ENCODE data around the gene ERI3.

ERI3 gene

DNA sequence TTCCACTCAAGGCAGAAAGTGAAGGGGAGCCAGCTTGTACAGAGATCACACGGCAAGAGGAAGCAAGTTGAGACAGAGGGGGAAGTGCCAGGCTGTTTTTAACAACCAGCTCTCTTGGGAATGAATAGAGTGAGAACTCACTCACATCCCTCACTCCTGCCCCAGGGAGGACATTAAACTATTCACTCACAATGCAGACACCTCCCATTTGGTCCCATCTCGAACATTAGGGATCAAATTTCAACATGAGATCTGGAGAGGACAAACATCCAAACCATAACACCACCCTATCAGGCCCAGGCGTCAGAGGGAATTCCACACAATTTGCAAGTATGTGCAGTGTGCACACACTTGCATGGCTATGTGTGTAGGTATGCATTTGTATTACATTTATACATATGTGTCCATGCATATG is 79.1 kb downstream of the ERI3 start:
- Histone ChIP-seq H3K9me3 (ENCODE audit: control insufficient read depth, low read depth, low read length) (no peaks in the 10 kb centered on the region), H3K27ac (ENCODE audit: low read length) (no peak overlapping the region), H3K36me3 (ENCODE audit: control insufficient read depth, low read depth, low read length) (no peaks in the 10 kb centered on the region), H3K4me3 (ENCODE audit: low read length) (no peak overlapping the region), H3K27me3 (ENCODE audit: control insufficient read depth, insufficient read depth, low read length) (no peaks in the 10 kb centered on the region), H3K4me1 (ENCODE audit: control insufficient read depth, low read depth, low read length) (peaks cover 5% of the 10 kb centered on the region), H3K9ac (ENCODE audit: low read length) (no peak overlapping the region)

DNA sequence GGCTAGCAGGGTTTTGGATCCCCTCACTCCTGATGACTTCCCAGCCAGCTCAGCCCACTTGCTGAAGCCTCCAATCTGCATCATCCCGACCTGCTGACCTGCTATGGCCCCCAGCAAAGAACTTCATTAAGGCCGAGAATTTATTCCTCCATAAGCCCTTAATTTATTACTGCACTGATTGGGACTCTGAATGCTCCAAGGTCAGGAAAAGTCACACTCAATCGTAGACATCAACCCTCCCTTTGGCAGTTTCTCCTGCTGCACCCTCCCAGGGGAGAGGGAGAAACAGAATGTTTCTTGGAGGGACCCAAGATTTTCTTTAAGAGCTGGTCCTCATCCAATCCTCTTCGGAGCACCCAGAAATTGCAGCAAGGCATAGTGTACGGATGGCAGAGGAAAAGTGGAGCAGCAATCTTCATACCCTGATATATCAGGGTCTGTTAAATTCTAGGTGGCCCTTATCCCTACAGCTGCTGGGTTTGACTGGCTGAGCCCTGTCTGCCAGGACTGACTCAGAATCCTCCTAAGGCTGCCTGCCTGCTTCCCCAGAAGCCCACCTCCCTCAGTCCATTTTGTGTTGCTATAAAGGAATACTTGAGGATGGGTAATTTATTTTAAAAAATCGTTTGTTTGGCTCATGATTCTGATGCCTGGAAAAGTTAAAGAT is 79.6 kb downstream of the ERI3 start:
- H3K9ac ChIP-seq (ENCODE audit: low read length): no peak overlapping the region
- no peak overlapping the region for H3K27ac ChIP-seq (ENCODE audit: low read length)
- no peaks in the 10 kb centered on the region for H3K9me3 ChIP-seq (ENCODE audit: control insufficient read depth, low read depth, low read length)
- H3K4me3 ChIP-seq (ENCODE audit: low read length): no peak overlapping the region
- no peaks in the 10 kb centered on the region for H3K27me3 ChIP-seq (ENCODE audit: control insufficient read depth, insufficient read depth, low read length)
- peaks cover 5% of the 10 kb centered on the region for H3K4me1 ChIP-seq (ENCODE audit: control insufficient read depth, low read depth, low read length)
- no peaks in the 10 kb centered on the region for H3K36me3 ChIP-seq (ENCODE audit: control insufficient read depth, low read depth, low read length)

GRCh38 chr1:44273560-44274350 is 81.3 kb downstream of the ERI3 start:
- Histone ChIP-seq H3K4me3 (ENCODE audit: low read length) (no peak overlapping the region), H3K27ac (ENCODE audit: low read length) (no peak overlapping the region), H3K4me1 (ENCODE audit: control insufficient read depth, low read depth, low read length) (peaks cover 5% of the 10 kb centered on the region), H3K27me3 (ENCODE audit: control insufficient read depth, insufficient read depth, low read length) (no peaks in the 10 kb centered on the region), H3K36me3 (ENCODE audit: control insufficient read depth, low read depth, low read length) (no peaks in the 10 kb centered on the region), H3K9me3 (ENCODE audit: control insufficient read depth, low read depth, low read length) (no peaks in the 10 kb centered on the region), H3K9ac (ENCODE audit: low read length) (no peak overlapping the region)

DNA sequence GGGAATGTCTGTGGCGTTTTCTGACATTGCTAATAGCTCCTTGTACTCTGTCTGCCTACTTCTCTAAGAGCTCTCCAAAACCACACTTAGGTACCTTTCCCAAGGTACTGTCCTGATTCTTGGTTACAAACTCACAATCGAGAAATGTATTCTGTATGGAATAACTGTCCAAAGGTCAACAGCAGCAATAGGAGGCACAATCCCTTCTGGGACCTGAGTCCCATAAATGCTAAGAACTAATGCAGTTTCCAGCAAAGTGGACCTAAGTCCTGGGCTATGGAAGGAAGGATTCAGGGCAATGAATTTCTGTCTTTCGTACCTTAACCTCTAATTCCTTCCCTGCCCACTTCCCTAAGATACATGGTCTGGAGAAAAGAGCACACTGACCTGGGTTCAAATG is 82.1 kb downstream of the ERI3 start:
- Histone ChIP-seq H3K9me3 (ENCODE audit: control insufficient read depth, low read depth, low read length) (no peaks in the 10 kb centered on the region), H3K9ac (ENCODE audit: low read length) (no peak overlapping the region), H3K4me3 (ENCODE audit: low read length) (no peak overlapping the region), H3K27me3 (ENCODE audit: control insufficient read depth, insufficient read depth, low read length) (no peaks in the 10 kb centered on the region), H3K4me1 (ENCODE audit: control insufficient read depth, low read depth, low read length) (peaks cover 5% of the 10 kb centered on the region), H3K36me3 (ENCODE audit: control insufficient read depth, low read depth, low read length) (no peaks in the 10 kb centered on the region), H3K27ac (ENCODE audit: low read length) (no peak overlapping the region)

DNA sequence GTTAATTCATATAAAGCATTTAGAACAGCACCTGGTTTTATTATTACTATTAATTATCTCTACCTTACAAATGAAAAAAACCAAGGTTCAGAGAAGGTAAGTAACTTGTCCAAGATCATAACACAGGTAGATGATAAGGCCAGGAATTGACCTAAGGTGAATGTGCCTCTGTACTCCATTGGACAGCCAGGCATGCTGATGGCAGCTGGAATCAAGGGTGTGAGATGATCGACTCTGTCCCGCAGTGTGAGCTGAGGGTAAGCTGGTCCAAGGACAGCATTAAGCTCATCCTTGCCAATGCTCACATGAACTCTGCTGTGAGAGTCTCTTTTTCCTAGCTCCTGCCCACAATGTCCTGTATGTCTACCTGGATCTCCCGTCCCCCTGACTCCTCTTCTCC is 83.4 kb downstream of the ERI3 start:
- H3K4me1 ChIP-seq (ENCODE audit: control insufficient read depth, low read depth, low read length): peaks cover 5% of the 10 kb centered on the region

GRCh38 chr1:44270686-44271628 is 84.1 kb downstream of the ERI3 start:
- Histone ChIP-seq H3K27me3 (ENCODE audit: control insufficient read depth, insufficient read depth, low read length) (no peaks in the 10 kb centered on the region), H3K4me1 (ENCODE audit: control insufficient read depth, low read depth, low read length) (no peaks in the 10 kb centered on the region), H3K4me3 (ENCODE audit: low read length) (no peak overlapping the region), H3K36me3 (ENCODE audit: control insufficient read depth, low read depth, low read length) (no peaks in the 10 kb centered on the region), H3K9me3 (ENCODE audit: control insufficient read depth, low read depth, low read length) (no peaks in the 10 kb centered on the region), H3K27ac (ENCODE audit: low read length) (no peak overlapping the region), H3K9ac (ENCODE audit: low read length) (no peak overlapping the region)

More for the DNA sequence above, 83.4 kb downstream of the ERI3 start:
- Histone ChIP-seq H3K36me3 (ENCODE audit: control insufficient read depth, low read depth, low read length) (no peaks in the 10 kb centered on the region), H3K27me3 (ENCODE audit: control insufficient read depth, insufficient read depth, low read length) (no peaks in the 10 kb centered on the region), H3K27ac (ENCODE audit: low read length) (no peak overlapping the region), H3K9me3 (ENCODE audit: control insufficient read depth, low read depth, low read length) (no peaks in the 10 kb centered on the region), H3K9ac (ENCODE audit: low read length) (no peak overlapping the region), H3K4me3 (ENCODE audit: low read length) (no peak overlapping the region)

DNA sequence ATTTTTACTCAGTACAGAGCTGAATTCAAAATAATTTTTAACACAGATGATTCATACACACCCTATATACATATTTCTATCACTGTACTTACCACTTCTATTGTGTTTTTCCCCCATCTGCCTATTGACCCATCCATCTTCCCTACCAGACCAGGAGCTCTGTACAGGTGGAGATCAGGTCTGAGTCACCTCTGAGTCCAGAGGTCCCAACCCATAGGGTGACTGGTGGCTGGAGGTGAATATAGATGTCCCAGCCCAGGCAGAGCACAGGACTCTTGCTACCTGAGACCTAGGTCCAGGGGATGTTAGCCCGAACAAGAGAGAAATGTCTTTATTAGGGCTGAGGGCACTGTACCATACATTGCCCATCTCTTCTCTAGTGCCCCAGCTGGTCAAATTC is 87.0 kb downstream of the ERI3 start:
- H3K9me3 ChIP-seq (ENCODE audit: control insufficient read depth, low read depth, low read length): no peaks in the 10 kb centered on the region
- H3K36me3 ChIP-seq (ENCODE audit: control insufficient read depth, low read depth, low read length): no peaks in the 10 kb centered on the region
- no peak overlapping the region for H3K4me3 ChIP-seq (ENCODE audit: low read length)
- no peaks in the 10 kb centered on the region for H3K27me3 ChIP-seq (ENCODE audit: control insufficient read depth, insufficient read depth, low read length)
- H3K9ac ChIP-seq (ENCODE audit: low read length): no peak overlapping the region
- H3K27ac ChIP-seq (ENCODE audit: low read length): no peak overlapping the region
- H3K4me1 ChIP-seq (ENCODE audit: control insufficient read depth, low read depth, low read length): no peaks in the 10 kb centered on the region

GRCh38 chr1:44267438-44267837 is 87.6 kb downstream of the ERI3 start:
- H3K9ac ChIP-seq (ENCODE audit: low read length): no peak overlapping the region
- no peaks in the 10 kb centered on the region for H3K36me3 ChIP-seq (ENCODE audit: control insufficient read depth, low read depth, low read length)
- no peak overlapping the region for H3K27ac ChIP-seq (ENCODE audit: low read length)
- H3K4me1 ChIP-seq (ENCODE audit: control insufficient read depth, low read depth, low read length): no peaks in the 10 kb centered on the region
- H3K27me3 ChIP-seq (ENCODE audit: control insufficient read depth, insufficient read depth, low read length): no peaks in the 10 kb centered on the region
- H3K9me3 ChIP-seq (ENCODE audit: control insufficient read depth, low read depth, low read length): no peaks in the 10 kb centered on the region
- no peak overlapping the region for H3K4me3 ChIP-seq (ENCODE audit: low read length)

- H3K9me3 ChIP-seq (ENCODE audit: control insufficient read depth, low read depth, low read length): no peaks in the 10 kb centered on the region
- H3K9ac ChIP-seq (ENCODE audit: low read length): no peak overlapping the region
- no peak overlapping the region for H3K4me3 ChIP-seq (ENCODE audit: low read length)
- H3K4me1 ChIP-seq (ENCODE audit: control insufficient read depth, low read depth, low read length): no peaks in the 10 kb centered on the region
- H3K36me3 ChIP-seq (ENCODE audit: control insufficient read depth, low read depth, low read length): no peaks in the 10 kb centered on the region
- H3K27me3 ChIP-seq (ENCODE audit: control insufficient read depth, insufficient read depth, low read length): no peaks in the 10 kb centered on the region
- no peak overlapping the region for H3K27ac ChIP-seq (ENCODE audit: low read length)
Observed at GRCh38 chr1:44266400-44267344, 88.4 kb downstream of the ERI3 start.

DNA sequence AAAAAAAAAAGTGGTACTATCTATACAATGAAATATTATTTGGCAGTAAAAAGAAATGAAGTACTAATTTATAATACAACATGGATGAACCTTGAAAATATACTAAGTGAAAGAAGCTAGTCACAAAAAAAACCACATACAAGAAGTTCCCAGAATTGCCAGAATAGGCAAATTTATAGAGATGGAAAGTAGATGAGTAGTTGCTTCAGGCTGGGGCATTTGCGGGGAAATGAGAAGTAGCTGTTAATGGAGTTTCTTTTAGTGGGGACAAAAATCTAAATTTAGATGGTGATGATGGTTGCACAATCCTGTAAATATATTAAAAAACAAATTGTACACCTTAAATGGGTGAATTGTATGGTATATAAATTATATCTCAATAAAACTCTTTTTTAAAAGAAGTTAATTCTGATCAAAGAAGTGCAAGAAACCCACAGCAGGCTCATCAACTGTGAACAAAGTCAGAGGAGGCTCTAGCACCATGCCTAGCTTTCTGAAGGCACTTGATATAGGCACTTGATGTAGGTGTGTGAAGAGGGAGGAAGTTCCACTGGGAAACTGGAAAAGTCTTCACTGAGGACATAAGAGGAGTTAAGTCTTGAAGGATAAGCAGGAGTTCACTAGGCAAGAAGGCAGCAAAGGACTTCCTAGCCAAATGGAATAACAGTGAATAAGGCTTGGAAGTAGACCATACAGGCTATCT is 89.2 kb downstream of the ERI3 start:
- Histone ChIP-seq H3K27ac (ENCODE audit: low read length) (no peak overlapping the region), H3K9ac (ENCODE audit: low read length) (no peak overlapping the region), H3K9me3 (ENCODE audit: control insufficient read depth, low read depth, low read length) (no peaks in the 10 kb centered on the region), H3K4me3 (ENCODE audit: low read length) (no peak overlapping the region), H3K36me3 (ENCODE audit: control insufficient read depth, low read depth, low read length) (no peaks in the 10 kb centered on the region), H3K4me1 (ENCODE audit: control insufficient read depth, low read depth, low read length) (no peaks in the 10 kb centered on the region), H3K27me3 (ENCODE audit: control insufficient read depth, insufficient read depth, low read length) (no peaks in the 10 kb centered on the region)
